GM19240 (cell line): ENCODE data around the gene MBD5.

Experiments
- DNase-seq: peaks from one replicate; pipeline ENCODE4 v3.0.0; 2011; ENCODE audit warnings: low spot score; ENCODE audit not compliant: insufficient read length

Gene MBD5

DNA sequence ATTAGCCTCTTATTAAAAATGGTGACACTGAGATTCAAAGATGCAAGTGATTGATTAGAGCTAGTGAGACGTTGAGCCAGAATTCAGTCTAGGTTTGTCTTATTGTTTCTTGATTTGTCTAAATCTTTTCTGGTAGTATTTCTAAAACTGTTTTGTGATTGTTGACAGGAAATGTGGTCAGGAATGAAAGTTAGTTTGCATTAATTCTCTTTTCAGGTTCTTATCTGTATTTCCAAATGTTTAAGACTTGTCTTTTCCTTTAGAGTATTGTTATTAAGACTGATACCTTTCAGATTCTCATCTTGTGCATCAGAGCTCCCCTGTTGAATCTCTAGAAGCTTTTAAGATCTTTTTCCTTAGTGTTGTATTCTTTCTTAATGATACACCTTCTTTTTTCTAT is 89.3 kb downstream of the MBD5 start:
- DNase-seq, result no peak

DNA sequence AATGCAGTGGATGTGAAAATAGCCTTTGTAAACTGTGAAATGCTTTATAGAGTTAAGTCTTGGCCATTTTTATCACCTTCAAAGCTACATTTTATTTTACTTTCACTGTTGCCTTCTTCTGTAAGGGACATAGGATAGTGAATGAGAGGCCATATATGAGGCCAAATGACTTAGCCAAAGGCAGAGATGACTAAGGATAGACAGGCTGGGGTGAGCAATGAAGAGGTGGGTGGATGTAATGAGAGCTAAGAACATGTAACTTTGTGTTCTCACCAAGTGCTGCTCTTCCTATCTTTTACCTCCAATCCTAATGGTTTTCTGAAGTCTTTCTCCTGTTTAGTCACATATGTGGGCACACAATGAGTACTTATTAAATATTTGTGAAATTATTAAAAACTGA is 101.9 kb downstream of the MBD5 start:
- DNase-seq, result no peak

DNA sequence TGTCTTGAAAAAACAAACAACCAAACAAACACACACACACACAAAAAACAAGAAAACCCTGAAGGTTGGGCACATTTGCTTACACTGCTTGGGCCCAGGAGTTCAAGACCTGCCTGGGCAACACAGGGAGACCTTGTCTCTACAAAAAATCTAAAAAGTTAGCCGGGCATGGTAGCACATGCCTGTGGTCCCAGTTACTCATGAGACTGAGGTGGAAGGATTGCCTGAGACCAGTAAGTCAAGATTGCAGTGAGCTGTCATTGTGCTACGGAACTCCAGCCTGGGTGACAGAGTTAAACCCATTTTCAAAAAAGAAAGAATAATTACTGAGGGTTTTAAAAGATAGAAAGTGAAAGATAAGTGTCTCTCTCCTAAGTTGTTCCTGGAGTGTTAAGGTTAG is 103.4 kb downstream of the MBD5 start:
- DNase-seq, result no peak

DNA sequence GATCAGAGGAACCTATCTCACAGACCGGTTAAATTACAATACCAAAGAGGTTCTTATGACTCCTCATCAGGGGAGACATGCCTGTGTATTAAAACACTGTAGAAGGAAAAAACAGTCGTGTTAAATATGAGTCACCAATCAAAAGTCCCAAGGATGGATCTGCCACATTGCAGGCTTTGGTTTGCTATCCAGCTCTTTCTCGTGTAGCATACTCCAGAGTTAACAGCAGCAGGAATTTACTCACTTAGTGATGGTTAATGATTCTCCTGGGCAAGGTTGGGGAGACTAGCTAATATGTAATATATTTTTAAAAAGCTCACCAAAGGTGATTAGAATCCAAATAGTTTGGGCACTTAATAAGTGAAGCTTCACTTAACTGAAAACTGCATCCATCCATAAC is 109.7 kb downstream of the MBD5 start:
- no peak for DNase-seq

DNA sequence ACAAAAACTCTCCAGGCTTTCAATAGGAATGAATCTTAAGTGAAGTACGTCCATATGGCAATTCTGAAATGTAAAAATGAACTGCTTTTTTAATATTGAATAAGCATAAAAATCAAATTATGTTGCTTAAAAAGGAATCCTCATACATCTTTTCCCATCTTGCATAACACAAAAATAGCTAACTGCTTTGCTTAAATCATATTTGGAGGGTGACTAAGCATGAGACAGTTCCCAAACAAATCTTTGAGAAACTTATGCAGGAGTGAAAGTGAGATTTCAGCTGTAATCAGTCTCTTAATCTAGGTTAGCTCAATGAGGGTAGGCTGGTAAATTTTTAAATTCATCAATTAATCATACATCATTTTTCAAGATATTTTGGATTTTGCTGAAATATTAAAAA is 111.5 kb downstream of the MBD5 start:
- DNase-seq, result no peak

DNA sequence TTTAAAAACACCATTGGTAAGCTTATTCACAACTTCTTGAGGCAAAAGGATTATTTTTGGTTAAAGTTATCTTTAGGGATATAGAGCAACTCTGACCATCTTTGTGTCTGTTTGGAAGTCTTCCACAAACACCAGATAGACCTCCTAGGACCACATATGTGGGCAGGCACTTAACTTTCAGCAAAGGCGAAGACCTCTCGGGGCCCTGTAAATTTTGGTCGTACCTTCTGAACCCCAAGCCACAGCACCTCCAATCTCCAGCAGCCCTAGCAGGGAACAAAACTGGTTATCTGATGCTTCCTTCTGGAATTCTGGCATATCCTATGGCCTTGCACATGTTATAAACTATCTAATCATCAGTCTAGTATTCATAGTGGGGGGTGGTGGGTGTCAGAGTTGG is 114.8 kb downstream of the MBD5 start:
- DNase-seq, result no peak

DNA sequence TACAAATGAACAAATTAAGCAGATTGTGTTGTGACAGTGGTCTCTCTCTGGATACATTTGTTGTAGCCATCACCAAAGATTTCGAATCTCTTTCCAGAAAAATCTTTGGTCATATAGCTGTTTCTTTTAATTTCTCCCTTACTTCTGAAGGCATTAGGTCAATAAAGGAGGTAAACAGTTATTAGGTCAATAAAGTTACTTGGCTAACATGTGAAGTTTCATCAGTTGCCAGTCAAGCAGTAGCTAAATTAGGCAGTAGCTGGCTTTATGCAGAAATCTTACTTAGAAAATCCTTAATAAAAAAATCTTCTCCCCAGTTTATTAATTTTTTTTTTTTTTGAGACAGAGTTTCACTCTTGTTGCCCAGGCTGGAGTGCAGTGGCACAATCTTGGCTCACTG is 115.5 kb downstream of the MBD5 start:
- DNase-seq, result no peak

DNA sequence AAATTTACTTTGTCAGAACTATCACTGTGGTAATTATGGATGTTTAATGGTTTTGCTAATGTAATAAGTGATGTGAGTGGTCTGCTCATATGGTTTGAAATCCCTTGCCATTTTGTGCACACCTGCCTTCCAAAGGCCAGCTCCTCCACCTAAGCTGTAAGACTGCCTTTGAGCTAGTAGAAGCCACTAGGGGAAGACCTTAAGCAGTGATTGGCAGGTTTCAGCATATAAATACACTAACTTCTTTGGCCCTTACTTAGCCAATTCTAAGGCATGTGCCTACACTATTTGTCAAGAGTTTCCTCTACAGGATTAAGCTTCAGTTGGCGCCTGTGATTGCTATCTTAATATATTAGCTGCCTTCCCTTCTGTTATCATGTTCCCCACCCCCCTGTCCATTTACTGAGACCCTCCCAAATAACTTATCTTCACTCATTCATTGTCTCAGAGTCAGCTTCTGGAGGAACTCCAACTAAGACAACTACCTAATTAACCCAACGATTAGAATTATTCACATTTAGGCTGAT is 141.1 kb downstream of the MBD5 start:
- DNase-seq, result no peak

DNA sequence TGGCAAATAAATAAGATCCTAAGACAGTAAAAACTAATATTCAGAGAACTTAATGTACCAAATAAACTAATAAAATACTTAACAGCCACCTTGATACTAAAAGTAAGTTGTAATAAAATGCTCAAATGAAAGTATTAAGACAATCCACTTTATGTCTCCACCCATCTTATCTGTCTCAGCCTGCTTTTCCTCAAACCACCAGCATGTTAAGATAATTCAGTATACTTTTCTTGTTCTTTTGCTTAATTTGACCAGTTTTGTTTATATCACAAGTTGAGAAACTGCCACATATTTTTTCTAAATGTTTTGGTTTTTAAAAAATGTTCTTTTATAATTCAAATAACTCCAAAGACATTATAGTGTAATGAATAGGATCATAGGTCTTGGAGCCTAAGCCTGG is 142.0 kb downstream of the MBD5 start:
- DNase-seq, result no peak

DNA sequence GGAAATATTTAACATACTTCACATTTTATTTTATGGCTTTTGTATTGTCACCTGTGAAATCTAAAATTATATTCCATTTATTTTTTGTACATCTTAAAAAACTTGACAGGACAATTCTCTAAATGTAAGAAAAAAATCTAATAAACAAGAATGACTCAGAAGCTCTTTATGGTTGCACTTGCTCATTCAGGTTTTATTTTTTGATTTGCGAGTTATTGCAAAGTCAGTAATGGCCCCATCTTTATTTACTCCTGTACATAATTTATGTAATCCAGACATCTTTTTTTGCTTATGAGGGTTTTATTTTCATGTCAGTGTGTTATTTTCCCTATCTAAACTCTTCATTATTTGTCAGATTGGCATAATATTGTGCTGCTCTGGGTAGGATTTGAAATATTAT is 145.1 kb downstream of the MBD5 start:
- DNase-seq, result no peak

DNA sequence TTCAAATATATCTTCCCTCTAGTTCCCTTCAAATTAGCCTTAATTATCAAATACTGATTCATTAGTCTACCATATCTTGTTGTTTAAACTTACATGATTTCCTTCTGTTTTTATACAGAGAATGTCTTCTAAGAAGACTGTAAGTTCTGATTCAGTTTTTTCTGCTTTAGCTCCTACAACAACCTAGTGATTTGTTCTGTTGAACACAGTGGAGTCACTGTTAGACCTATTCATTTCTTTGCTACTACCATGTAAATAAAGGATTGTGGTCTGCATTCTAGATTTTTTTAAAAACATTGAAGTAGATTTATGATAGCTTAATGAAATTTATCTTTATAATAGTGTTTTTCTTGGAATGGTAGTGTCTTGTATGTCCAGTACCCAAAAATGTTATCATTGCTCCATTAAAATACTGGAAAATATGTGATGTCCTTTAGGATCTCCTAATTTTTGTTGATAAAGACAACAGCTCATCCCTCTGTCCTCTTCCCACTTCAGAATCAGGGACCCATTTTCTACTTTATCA is 146.4 kb downstream of the MBD5 start:
- no peak for DNase-seq

DNA sequence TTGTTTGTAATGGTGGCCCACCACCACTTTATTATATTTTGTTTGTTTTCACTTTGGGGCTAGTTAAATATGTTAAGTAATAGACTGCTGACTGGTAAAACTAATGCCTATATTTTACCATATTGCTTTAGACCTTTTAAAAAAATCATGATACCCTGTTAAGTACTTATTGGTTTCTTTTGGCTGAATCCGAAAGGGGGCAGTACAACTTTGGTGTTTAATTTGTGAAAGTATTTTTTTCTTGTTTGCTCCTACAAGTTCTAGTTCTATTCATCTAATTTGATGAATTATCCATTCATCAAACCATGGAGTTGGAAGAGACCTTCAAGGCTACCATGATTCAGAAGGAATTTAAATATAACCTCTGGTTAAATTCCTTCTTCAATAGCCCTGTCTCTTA is 147.0 kb downstream of the MBD5 start:
- no peak for DNase-seq

DNA sequence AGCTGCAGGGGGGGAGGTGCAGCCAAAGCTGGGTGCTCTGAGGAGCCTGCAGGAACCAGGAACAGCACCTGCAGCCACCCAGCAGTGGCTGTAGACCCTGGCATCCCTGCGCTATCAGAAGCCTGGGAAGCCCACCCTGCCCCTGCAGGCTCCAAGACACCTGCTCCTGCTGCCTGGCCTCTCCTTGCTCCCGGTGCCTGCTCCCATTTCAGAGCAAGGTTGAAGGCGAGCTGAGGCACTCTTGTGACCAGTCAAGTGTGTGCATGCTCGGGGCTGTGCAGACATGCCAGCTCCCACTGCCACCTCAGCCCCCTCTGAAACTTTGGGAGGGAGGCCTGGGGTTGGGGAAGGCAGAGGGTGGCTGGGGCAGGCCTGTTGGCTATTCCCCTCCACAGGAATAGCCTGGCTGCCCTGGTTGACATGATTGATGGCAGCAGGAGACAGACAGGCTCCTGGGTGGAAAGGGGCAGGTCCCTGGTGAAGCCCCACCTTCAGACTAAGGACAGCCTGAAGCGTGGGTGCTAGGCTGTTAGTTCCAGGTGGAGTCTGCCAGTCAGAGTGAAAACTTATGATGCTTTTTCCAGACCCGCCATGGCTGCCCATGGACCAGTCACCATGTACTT is 151.4 kb downstream of the MBD5 start:
- no peak for DNase-seq

DNA sequence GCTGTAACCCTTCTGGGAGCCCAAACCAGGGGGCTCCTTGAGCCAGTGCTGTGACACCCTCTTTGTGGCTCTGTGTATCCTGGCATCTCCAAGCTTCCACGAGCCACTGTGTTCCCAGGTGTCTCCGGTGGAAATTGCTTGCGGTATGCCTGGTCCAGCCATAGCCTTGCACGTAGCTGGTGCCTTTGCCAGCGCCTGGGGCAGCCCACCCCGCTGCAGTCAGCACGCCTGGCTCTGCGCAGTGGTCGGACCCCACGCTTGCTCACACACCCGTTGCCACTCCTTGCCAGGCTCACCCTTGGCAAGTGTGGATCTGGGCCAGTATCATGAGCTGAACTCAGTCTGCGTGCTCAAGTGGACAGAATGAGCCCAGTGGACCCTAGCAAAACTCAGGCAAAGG is 152.3 kb downstream of the MBD5 start:
- DNase-seq, result no peak

DNA sequence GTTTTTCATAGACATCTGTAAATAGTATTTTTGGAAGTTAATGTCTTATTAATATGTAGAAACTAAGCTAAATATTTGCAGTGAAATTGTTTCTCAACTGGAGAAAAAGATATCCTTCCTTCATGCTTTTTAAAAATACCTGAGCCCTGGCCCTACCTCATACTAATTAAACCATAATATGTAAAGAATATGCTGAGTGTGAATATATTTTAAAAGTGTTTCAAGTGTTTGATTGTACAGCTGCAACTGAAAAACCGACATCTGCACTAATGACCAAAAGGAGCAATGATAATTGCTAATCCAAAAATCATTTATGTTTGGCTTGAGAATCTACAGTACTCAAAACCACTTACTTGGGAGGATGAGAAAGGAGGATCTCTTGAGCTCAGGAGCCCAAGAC is 156.7 kb downstream of the MBD5 start:
- DNase-seq, result no peak

DNA sequence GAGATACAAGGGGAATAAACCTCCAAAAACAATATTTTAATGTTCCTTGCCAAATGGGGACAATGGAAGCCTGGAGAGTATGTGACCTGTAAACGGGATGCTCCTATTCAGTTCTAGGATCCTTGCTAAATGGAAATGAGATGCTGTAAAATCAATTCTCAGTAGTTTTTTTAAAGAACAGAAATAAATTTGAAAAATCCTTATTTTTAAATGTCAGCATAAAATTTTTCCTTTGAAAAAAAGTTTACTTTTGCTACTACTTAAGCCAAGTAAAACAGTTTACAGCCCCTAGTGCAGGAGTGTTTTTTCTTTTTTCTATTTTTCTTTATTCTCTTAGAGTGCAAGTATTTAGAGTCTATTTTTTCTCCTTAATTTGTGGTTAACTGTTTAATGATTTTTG is 158.8 kb downstream of the MBD5 start:
- no peak for DNase-seq

DNA sequence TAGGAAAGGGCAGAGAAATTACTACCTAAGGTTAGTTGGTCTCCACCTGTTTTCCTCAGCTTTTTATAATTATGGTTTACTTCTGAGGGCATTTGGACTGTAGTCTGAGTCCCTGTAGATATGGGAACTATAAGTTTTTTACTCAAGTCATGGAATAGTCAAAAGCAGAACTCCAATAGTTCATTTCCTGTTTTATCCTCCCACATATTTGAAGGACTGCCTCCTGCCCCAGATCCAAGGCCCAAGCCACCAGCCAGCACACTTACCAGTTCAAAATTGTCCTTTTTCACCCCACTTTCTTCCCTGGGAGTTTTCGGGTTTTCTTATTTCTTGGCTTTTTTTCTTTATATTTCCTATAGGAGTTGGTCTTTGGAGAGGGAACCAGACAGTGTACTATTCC is 164.1 kb downstream of the MBD5 start:
- DNase-seq, result no peak

DNA sequence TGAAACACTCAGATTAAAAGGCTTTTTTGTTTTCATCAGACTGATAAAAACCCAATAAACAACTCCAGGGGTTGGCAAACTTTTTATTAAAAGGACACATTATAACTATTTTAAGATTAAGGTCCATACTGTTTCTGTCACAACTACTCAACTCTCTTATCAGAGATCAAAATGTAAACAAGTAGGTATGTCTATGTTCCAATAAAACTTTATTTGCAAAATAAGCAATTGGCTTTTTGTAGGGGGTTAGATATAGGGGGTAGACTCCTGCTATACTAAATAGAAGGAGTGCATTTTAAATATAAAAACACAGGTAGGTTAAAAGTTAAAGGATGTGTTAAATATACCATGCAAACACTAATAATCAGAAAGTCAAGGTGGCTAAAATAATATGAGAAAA is 174.0 kb downstream of the MBD5 start:
- no peak for DNase-seq

DNA sequence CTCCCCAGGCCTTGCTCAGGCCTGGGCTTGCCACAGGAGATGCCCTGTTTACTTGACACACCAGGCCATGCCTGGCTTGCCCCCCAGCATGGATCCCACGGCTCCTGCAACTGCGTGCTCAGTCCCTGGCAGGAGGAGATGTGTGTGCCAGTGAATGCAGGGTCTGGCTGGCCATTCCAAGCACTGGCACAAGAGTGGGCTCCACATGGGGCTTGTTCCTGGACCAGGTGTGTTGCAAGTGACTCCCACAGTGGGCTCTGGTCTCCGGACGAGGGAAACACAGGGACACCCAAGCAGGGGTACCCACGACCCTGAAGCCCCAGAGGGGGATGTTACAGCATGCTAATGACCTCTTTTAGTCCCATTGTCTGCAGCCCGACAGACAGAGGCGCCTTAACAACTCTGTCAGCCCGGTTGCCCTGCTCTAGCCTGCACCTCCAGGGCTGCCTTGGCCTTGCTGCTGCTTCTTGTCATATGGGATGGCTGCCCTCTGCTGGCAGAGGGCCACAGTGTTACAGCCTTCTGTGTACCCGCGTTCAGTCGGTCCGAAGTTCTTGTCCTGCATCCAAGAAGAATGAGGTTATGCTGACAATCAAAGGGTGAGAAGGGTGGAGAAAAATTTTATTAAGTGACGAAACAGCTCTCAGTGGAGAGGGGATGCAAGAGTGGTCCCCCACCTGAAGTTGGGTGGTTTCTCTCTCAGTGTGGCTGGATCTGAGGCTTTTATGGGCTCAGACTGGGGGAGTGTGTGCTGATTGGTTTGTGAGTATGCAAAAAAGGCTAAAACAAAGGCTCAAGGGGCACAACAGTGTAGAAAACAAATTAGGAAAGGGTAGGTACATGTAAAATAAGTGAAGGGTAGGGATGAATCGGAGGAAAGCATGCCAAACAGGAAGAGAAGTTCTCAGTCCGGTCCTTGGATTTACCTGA is 180.4 kb downstream of the MBD5 start:
- no peak for DNase-seq

DNA sequence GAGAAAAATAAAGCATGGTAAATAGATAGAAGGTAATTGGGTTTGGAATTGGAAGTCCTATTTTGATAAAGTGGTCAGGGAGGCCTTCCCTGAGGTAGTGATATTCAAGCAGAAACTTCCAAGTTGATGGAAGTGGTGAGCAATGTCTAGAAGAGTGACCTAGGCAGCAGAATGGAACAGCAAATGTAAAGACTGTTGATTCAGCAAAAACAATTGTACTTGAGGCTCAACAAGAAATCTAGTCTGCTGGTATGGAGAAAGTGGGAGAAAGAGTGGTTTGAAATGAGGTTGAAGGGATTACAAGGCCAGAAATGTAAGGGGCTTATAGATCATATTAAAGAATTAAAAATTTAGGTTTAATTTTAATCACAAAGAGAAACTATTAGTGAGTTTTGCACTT is 181.3 kb downstream of the MBD5 start:
- no peak for DNase-seq

DNA sequence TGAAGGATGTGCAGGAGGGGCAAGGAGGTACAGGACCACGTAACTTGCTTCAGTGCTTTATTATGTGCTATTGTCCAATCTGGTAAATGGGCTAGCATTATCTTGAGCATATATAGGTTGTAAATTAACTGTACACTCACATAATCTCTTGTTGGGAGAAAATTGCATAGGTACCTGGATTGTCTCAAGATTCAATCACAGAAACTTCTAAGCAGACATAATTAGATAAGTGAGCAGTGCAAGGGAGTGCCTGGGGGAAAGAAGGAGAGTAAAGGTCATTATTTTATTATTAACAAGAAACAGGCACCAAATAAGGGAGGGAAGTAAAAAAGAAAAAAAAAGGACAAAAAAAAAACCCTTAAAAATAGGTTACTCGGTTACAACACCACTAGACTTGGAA is 186.2 kb downstream of the MBD5 start:
- no peak for DNase-seq

DNA sequence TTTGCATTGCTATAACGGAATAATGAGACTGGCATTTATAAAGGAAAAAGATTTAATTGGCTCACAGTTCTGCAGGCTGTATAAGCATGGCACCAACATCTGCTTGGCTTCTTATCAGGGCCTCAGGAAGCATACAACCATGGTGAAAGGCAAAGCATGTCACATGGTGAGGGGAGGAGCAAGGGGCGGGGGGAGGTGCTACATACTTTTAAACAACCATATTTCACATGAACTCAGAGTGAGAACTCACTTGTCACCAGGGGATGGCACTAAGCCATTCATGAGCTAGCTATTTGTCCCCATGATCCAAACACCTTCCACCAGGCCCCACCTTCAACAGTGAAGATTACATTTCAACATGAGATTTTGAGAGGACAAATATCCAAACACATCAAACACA is 188.7 kb downstream of the MBD5 start:
- DNase-seq, result no peak
